ENCODE data around the gene LRP2. TPM values are rescaled to one million over a fixed set of nuclear protein-coding genes. Genes with fewer than 3 reads are reported as not detected.

The LRP2 gene
- total and polyA plus RNA-seq, 2 of the 4 experiments (the other 2 are of a cell fraction), result not detected

- intact Hi-C loops (cut with micrococcal nuclease) (no loop called here), dilution Hi-C loops (cut with HindIII; ENCODE audit: low sequenced_read_pairs, unreplicated experiment) (no loop called here), in situ Hi-C loops (cut with MboI; ENCODE audit: low sequenced_read_pairs) (no loop called here)
- Histone ChIP-seq H3K9me3 (ENCODE audit: control insufficient read depth, insufficient read depth, low read length) (no peaks in the 10 kb centered on the region), H4K5ac (ENCODE audit: low read depth, low read length) (no peak overlapping the region), H2BK20ac (ENCODE audit: low read depth, low read length) (no peak overlapping the region), H3K18ac (ENCODE audit: low read depth, low read length) (no peak overlapping the region), H3K9ac (ENCODE audit: low read depth, low read length) (no peak overlapping the region), H3K27ac (ENCODE audit: insufficient read depth, low read length) (no peak overlapping the region), H2BK120ac (ENCODE audit: low read depth, low read length) (no peak overlapping the region), H4K20me1 (ENCODE audit: insufficient read depth, low read length) (no peaks in the 10 kb centered on the region), H2AFZ (replicated peaks; ENCODE audit: low read length, poor library complexity) (no peak overlapping the region), H4K8ac (ENCODE audit: low read depth in 2 of 2, low read length in 2 of 2) (no peak overlapping the region), H2AK5ac (ENCODE audit: low read depth, low read length) (no peak overlapping the region), H3K79me1 (ENCODE audit: low read depth in 1 of 2, low read length in 2 of 2) (no peaks in the 10 kb centered on the region), H3K36me3 (ENCODE audit: control insufficient read depth, insufficient read depth, low read length) (no peaks in the 10 kb centered on the region), H4K91ac (ENCODE audit: insufficient read depth, low read depth, low read length) (no peak overlapping the region), H3K23ac (ENCODE audit: low read depth, low read length) (no peak overlapping the region), H2BK15ac (ENCODE audit: low read depth, low read length) (no peak overlapping the region), H2AK9ac (replicated peaks; ENCODE audit: low read depth, low read length, poor library complexity) (no peak overlapping the region), H3K4me1 (ENCODE audit: control insufficient read depth, insufficient read depth, low read length) (no peaks in the 10 kb centered on the region), H3K56ac (ENCODE audit: extremely low read depth, insufficient read depth, low read length) (no peak overlapping the region), H3K4me2 (ENCODE audit: low read depth, low read length) (no peak overlapping the region), H3K14ac (replicated peaks; ENCODE audit: low read depth, low read length) (no peak overlapping the region), H2BK5ac (ENCODE audit: low read depth, low read length, poor library complexity, severe bottlenecking) (no peak overlapping the region), H3K27me3 (ENCODE audit: control insufficient read depth, insufficient read depth, low read length) (no peaks in the 10 kb centered on the region), H3K4ac (ENCODE audit: low read depth, low read length) (no peak overlapping the region), H3K4me3 (ENCODE audit: insufficient read depth, low read depth, low read length) (no peak overlapping the region), H3K9me1 (ENCODE audit: insufficient read depth, low read length) (no peaks in the 10 kb centered on the region)
- TF ChIP-seq ELK1 (IDR thresholded peaks at IDR 0.05; ENCODE audit: borderline replicate concordance, low read depth, low read length) (no peak), RFX5 (IDR thresholded peaks at IDR 0.05; ENCODE audit: low read depth, low read length) (no peak), RAD21 (IDR thresholded peaks at IDR 0.05; ENCODE audit: low read length) (no peak), RCOR1 (IDR thresholded peaks at IDR 0.05; ENCODE audit: insufficient replicate concordance, low read length) (no peak), MAFK (IDR thresholded peaks at IDR 0.05; ENCODE audit: low read depth, low read length) (no peak), CHD1 (IDR thresholded peaks at IDR 0.05; ENCODE audit: low read depth, low read length) (no peak), BHLHE40 (IDR thresholded peaks at IDR 0.05; ENCODE audit: low read depth, low read length) (no peak)
- TF ChIP-seq, protein P1, sequence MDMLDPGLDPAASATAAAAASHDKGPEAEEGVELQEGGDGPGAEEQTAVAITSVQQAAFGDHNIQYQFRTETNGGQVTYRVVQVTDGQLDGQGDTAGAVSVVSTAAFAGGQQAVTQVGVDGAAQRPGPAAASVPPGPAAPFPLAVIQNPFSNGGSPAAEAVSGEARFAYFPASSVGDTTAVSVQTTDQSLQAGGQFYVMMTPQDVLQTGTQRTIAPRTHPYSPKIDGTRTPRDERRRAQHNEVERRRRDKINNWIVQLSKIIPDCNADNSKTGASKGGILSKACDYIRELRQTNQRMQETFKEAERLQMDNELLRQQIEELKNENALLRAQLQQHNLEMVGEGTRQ (IDR thresholded peaks at IDR 0.05; ENCODE audit: low read depth, low read length), result no peak
- TF ChIP-seq, protein P2, sequence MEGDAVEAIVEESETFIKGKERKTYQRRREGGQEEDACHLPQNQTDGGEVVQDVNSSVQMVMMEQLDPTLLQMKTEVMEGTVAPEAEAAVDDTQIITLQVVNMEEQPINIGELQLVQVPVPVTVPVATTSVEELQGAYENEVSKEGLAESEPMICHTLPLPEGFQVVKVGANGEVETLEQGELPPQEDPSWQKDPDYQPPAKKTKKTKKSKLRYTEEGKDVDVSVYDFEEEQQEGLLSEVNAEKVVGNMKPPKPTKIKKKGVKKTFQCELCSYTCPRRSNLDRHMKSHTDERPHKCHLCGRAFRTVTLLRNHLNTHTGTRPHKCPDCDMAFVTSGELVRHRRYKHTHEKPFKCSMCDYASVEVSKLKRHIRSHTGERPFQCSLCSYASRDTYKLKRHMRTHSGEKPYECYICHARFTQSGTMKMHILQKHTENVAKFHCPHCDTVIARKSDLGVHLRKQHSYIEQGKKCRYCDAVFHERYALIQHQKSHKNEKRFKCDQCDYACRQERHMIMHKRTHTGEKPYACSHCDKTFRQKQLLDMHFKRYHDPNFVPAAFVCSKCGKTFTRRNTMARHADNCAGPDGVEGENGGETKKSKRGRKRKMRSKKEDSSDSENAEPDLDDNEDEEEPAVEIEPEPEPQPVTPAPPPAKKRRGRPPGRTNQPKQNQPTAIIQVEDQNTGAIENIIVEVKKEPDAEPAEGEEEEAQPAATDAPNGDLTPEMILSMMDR (conservative IDR thresholded peaks at IDR 0.05; ENCODE audit: low read depth, low read length), result no peak
- DNase-seq, result no peak
- ATAC-seq (ENCODE audit: low read depth), result no peak
- ChIA-PET CTCF (no interaction called here), POLR2A (ENCODE audit: unreplicated experiment) (no interaction called here)
- WGBS, 2 experiments (ENCODE audit: extremely low coverage in 2 of 2, insufficient read length in 1 of 2), result no CpG with 5 or more reads among the region's 2 CpGs
- no TSS peak for BruUV-seq (replicated peaks)
Measured at GRCh38 chr2:169339657-169340056, 22.7 kb downstream of the LRP2 start.
